Right atrium auricular region (tissue), 2 donors: ENCODE data around the gene TMEM225B. TPM values are rescaled to one million over a fixed set of nuclear protein-coding genes. Genes with fewer than 3 reads are reported as not detected.

Experiments
- DNase-seq: peaks from one replicate; pipeline ENCODE4 v3.0.0-alpha.2; 2019; ENCODE audit warnings: low spot score
- H3K27ac ChIP-seq, 2 donors: fragments of 200-600 bp; sonication (generic); 1 replicate in 1 of 2; 2 replicates in 1 of 2; pipeline ENCODE4 v1.5.1; 2016 to 2019
- H3K27me3 ChIP-seq, 2 donors: fragments of 200-600 bp; sonication (generic); one replicate each; pipeline versions ENCODE4 v1.5.1 to v1.6.0; 2017 to 2019
- H3K36me3 ChIP-seq: fragments of 200-600 bp; sonication (generic); one replicate; pipeline ENCODE4 v1.5.1; 2016
- H3K4me1 ChIP-seq, 2 donors: fragments of 200-600 bp; sonication (generic); one replicate each; pipeline versions ENCODE4 v1.5.1 to v1.6.0; 2017 to 2019
- H3K4me3 ChIP-seq, 2 donors: fragments of 200-600 bp; sonication (generic); 1 replicate in 1 of 2; 2 replicates in 1 of 2; pipeline ENCODE4 v1.5.1; 2017 to 2019; ENCODE audit warnings: mild to moderate bottlenecking in 1 of 2, moderate library complexity in 1 of 2
- H3K9me3 ChIP-seq, 2 donors: fragments of 200-600 bp; sonication (generic); one replicate each; pipeline ENCODE4 v1.5.1; 2019
- CTCF ChIP-seq, 2 donors: fragments of 200-600 bp; sonication (generic); IDR thresholded peaks; one replicate each; pipeline ENCODE4 v1.5.1; 2019; ENCODE audit warnings: antibody characterized with exemption in 2 of 2
- total RNA-seq, 2 donors: library from RNA; depleted of rRNA; stranded (reverse); fragments of >200 nt; gene quantifications; one replicate each; pipeline ENCODE4 v1.1.0, GENCODE V29; 2016

Gene TMEM225B
- total RNA-seq, 2 donors from 2014 or later = not detected

- H3K4me1 ChIP-seq = peaks cover 0 to 2% of the 10 kb centered on the region in 2 donors
- DNase-seq = peak; percentile 38
- peaks cover 97% of the 10 kb centered on the region for H3K36me3 ChIP-seq
- H3K9me3 ChIP-seq = no peaks in the 10 kb centered on the region
- H3K4me3 ChIP-seq = no peak overlapping the region
- TF ChIP-seq CTCF (IDR thresholded peaks at IDR 0.05) = no peak
- H3K27ac ChIP-seq = no peak overlapping the region
- no peaks in the 10 kb centered on the region for H3K27me3 ChIP-seq
Observed at GRCh38 chr7:99623091-99623693, 25.1 kb downstream of the TMEM225B start.

DNA sequence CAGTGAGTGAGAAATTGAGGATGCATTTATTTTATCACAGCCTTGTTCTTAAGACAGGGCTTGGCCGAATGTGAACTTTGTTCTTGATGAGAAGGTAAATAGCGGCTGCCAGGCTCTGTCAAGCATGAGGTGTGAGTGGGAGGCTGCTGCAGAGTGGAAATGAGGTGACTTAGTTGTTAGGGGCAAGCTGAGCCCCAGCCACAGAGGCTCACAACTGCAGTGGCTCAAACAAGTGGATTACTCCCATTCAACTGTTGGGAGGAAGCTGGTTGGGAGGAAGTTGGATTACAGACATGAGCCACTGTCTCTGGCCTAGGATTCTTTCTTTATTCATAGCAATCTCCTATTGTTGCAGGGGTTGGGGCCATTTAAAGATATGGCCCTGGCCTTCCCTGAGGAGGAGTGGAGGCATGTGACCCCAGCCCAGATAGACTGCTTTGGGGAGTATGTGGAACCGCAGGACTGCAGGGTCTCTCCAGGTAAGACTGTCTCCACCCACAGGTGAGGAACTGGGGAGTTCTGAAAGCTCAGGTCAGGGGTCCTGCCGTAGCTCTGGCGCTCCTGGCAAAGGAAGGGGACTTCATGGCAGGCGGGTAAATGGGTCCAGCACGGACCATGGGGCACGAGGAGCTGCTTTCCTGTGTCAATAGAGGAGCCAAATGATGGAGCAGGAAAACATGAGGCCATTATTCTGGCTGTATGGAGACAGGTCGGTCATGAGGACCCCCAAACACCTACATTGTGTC, 25.8 kb downstream of the TMEM225B start:
- H3K36me3 ChIP-seq = peaks cover 100% of the 10 kb centered on the region
- no peak overlapping the region for H3K4me3 ChIP-seq
- no peaks in the 10 kb centered on the region for H3K27me3 ChIP-seq
- peak; percentile 11 for DNase-seq
- H3K4me1 ChIP-seq = no peaks in the 10 kb centered on the region
- H3K9me3 ChIP-seq = no peaks in the 10 kb centered on the region
- H3K27ac ChIP-seq = no peak overlapping the region
- TF ChIP-seq CTCF (IDR thresholded peaks at IDR 0.05) = no peak

GRCh38 chr7:99624484-99624883, 26.4 kb downstream of the TMEM225B start:
- no peak for TF ChIP-seq CTCF (IDR thresholded peaks at IDR 0.05)
- Histone ChIP-seq H3K4me1 (no peaks in the 10 kb centered on the region), H3K27me3 (no peaks in the 10 kb centered on the region), H3K36me3 (peaks cover 100% of the 10 kb centered on the region), H3K4me3 (no peak overlapping the region), H3K9me3 (no peaks in the 10 kb centered on the region), H3K27ac (no peak overlapping the region)
- DNase-seq = peak; percentile 28

DNA sequence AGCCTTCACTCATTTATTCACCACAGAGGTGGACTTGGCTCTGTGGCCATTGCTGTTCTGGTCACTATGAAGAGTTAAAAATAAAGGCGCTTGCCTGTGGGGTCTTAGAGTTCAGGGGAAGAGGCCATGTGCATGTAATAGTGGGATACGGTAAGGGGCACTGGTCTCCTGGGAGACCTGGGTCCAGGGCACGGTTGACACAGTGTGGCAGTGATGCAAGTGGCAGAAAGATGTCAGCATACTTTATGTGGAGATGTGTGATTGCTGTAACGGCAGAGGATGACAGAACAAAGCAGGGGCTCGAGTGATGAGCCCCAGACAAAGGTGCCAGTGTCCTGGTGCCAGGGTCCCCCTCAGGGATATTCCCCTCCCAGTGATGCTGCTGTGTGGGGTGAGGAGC, 27.3 kb downstream of the TMEM225B start:
- Histone ChIP-seq H3K4me3 (no peak overlapping the region), H3K9me3 (no peaks in the 10 kb centered on the region), H3K27ac (no peak overlapping the region), H3K36me3 (peaks cover 100% of the 10 kb centered on the region), H3K4me1 (no peaks in the 10 kb centered on the region), H3K27me3 (no peaks in the 10 kb centered on the region)
- peak; percentile 7 for DNase-seq
- TF ChIP-seq CTCF (IDR thresholded peaks at IDR 0.05) = no peak

DNA sequence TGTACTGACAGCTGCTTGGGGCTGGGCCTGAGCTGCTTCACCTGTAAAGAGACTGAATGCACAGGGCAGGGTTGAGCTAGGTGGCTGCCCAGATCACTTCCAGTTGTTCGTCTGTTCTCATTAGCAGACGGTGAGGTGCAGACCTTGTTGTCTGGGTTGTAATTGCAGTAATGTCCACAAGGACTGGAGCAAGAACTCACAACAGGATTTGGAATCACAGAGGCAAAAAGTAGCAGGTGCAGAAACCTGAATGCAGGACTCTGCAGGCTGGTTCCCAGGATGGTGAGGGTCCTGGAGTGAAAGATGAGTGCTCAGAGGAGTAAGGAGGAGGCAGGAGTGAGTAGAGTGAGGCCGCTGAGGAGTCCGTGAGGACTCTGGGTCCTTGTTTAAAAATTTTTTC, 27.9 kb downstream of the TMEM225B start:
- Histone ChIP-seq H3K4me3 (no peak overlapping the region), H3K9me3 (no peaks in the 10 kb centered on the region), H3K36me3 (peaks cover 94% of the 10 kb centered on the region), H3K27me3 (no peaks in the 10 kb centered on the region), H3K4me1 (no peaks in the 10 kb centered on the region), H3K27ac (no peak overlapping the region)
- no peak for DNase-seq
- TF ChIP-seq CTCF (IDR thresholded peaks at IDR 0.05) = no peak
